ENCODE data around the gene LCE1B. TPM values are rescaled to one million over a fixed set of nuclear protein-coding genes. Genes with fewer than 3 reads are reported as not detected.

The LCE1B gene
- total and polyA plus RNA-seq, 7 experiments from 2014 or later, result not detected

DNA sequence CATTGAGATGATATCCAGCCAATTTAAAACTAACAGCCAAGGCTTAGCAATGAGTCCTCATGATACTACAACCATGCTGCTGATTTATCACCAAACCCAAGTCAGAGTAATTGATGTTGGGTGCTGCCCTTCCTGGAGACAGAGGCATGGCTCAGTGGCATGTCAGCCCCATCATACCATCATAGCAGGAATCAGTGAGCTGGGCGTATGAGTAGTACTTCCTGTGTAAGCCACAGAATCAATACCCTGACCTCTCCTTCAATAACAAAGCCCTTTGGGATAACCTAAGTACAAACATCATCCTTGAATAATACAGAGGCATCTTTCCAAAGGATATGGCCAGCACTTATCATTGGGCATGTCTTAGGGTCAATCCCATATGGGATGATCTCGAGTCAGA is 28.7 kb upstream of the LCE1B start:
- Histone ChIP-seq H3K9me3 (ENCODE audit: control insufficient read depth in 2 of 3, low read length in 3 of 3) (no peaks in the 10 kb centered on the region), H3K4me1 (ENCODE audit: control insufficient read depth in 2 of 2, insufficient read depth in 2 of 2, low read length in 2 of 2) (no peaks in the 10 kb centered on the region), H3K27ac (ENCODE audit: low read depth, low read length) (no peak overlapping the region), H3K36me3 (ENCODE audit: control insufficient read depth in 2 of 3, insufficient read depth in 3 of 3, low read length in 3 of 3) (no peaks in the 10 kb centered on the region), H3K27me3 (ENCODE audit: control insufficient read depth in 2 of 2, insufficient read depth in 2 of 2, low read length in 2 of 2) (no peaks in the 10 kb centered on the region), H3K4me3 (ENCODE audit: low read length) (no peak overlapping the region)
- DNase-seq (no peak), ATAC-seq (no peak)
- intact Hi-C loops (cut with micrococcal nuclease), result no loop called here
- Mint-ChIP-seq H3K4me1 (no peaks in the 10 kb centered on the region), H3K4me3 (no peak overlapping the region), H3K9me3 (peaks cover 0 to 3% (median 0%) of the 10 kb centered on the region in 11 donors), H3K27me3 (peaks cover 19 to 74% (median 60%) of the 10 kb centered on the region in 5 donors), H3K36me3 (no peaks in the 10 kb centered on the region), H3K27ac (no peak overlapping the region)
- CTCF ChIA-PET, result no interaction called here
- POLR2A ChIA-PET, result no interaction called here

DNA sequence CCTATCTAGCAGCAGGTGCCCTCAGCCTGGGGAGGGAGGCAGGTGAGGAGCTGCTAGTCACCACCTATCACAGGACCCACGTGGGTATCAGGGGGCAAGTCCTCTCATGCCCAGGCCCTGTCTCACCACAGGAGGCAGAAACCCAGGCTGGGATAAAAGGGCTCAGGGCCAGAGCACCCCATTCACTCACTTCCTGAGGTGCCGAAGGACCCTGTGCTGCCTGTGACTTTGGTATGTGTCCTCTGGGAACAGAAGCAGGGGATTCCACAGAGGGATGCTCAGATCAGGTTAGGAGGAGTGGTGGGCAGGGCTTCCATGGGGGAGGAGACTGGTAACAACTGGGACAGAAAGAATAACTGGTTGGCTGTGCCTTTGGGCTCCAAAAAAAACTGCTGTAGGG is 25.7 kb upstream of the LCE1B start, which contains the start of gene LCE1E:
LCE1E (plus strand) TSS at position 181 of the 400 bp plus-strand sequence. CDS start 1,043 bp downstream, outside the sequence.
- Histone ChIP-seq H3K36me3 (ENCODE audit: control insufficient read depth in 2 of 3, insufficient read depth in 3 of 3, low read length in 3 of 3) (no peaks in the 10 kb centered on the region), H3K9me3 (ENCODE audit: control insufficient read depth in 2 of 3, low read length in 3 of 3) (no peaks in the 10 kb centered on the region), H3K27ac (ENCODE audit: low read depth, low read length) (no peak within 1 kb of the TSS), H3K27me3 (ENCODE audit: control insufficient read depth in 2 of 2, insufficient read depth in 2 of 2, low read length in 2 of 2) (peaks cover 0 to 3% of the 10 kb centered on the region in 2 donors), H3K4me1 (ENCODE audit: control insufficient read depth in 2 of 2, insufficient read depth in 2 of 2, low read length in 2 of 2) (no peaks in the 10 kb centered on the region), H3K4me3 (ENCODE audit: low read length) (no peak within 1 kb of the TSS)
- Mint-ChIP-seq H3K4me3 (no peak within 1 kb of the TSS), H3K36me3 (no peaks in the 10 kb centered on the region), H3K4me1 (no peaks in the 10 kb centered on the region), H3K27ac (no peak within 1 kb of the TSS), H3K27me3 (peaks cover 13 to 77% (median 51%) of the 10 kb centered on the region in 5 donors), H3K9me3 (peaks cover 0 to 1% (median 0%) of the 10 kb centered on the region in 11 donors)
- DNase-seq (no peak), ATAC-seq (no peak)
- POLR2A ChIA-PET, result no interaction called here
- CTCF ChIA-PET, result no interaction called here
- intact Hi-C loops (cut with micrococcal nuclease), result no loop called here

DNA sequence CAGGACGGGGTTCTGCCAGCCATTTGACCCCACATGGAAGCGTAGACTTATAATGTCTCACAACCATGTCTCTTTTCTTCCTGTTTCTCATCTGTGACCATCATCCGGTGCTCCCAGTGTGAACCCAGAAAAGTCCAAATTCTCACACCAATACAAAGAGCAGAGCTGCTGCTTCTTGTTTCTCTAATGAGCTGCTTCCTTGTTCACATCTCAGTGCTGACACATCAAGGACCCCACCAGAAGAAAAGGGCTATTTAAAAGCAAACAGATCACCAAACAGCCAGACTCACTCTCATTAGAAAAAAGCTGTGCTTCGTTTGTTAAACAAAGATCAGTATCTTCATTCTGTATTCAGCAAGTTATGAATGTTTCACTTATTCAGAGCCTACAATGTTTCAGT is 16.1 kb upstream of the LCE1B start:
- Histone ChIP-seq H3K4me3 (ENCODE audit: low read length) (no peak overlapping the region), H3K9me3 (ENCODE audit: control insufficient read depth in 2 of 3, low read length in 3 of 3) (no peaks in the 10 kb centered on the region), H3K27ac (ENCODE audit: low read depth, low read length) (no peak overlapping the region), H3K27me3 (ENCODE audit: control insufficient read depth in 2 of 2, insufficient read depth in 2 of 2, low read length in 2 of 2) (no peaks in the 10 kb centered on the region), H3K4me1 (ENCODE audit: control insufficient read depth in 2 of 2, insufficient read depth in 2 of 2, low read length in 2 of 2) (no peaks in the 10 kb centered on the region), H3K36me3 (ENCODE audit: control insufficient read depth in 2 of 3, insufficient read depth in 3 of 3, low read length in 3 of 3) (no peaks in the 10 kb centered on the region)
- POLR2A ChIA-PET, result no interaction called here
- CTCF ChIA-PET, result no interaction called here
- H3K4me1 Mint-ChIP-seq, result peaks cover 0 to 1% (median 0%) of the 10 kb centered on the region in 7 donors
- no peak for DNase-seq
- H3K9me3 Mint-ChIP-seq, result no peaks in the 10 kb centered on the region
- intact Hi-C loops (cut with micrococcal nuclease), result no loop called here
- H3K4me3 Mint-ChIP-seq, result no peak overlapping the region
- no peaks in the 10 kb centered on the region for H3K36me3 Mint-ChIP-seq
- H3K27ac Mint-ChIP-seq, result no peak overlapping the region
- H3K27me3 Mint-ChIP-seq, result peaks cover 3 to 35% (median 30%) of the 10 kb centered on the region in 5 donors
- no peak for ATAC-seq

DNA sequence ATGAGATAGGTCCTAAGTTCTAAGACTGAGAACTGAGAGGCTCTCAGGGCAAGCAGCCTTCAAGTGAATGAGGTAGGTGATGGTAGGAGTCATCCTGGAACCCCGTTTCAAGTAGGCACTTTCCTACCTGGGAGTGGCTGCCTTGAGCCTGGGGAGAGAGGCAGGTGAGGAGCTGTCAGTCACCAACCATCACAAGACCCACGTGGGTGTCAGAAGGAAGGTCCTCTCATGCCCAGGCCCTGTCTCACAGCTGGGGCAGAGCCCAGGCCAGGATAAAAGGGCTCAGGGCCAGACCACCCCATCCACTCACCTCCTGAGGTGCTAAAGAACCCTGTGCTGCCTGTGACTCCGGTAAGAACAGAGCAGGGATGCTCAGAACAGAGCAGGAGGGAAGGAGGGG is 15.3 kb upstream of the LCE1B start, which contains the start of gene LCE1D:
LCE1D (plus strand) TSS at position 301 of the 400 bp plus-strand sequence. CDS start 1,074 bp downstream, outside the sequence.
- no peaks in the 10 kb centered on the region for H3K9me3 ChIP-seq (ENCODE audit: control insufficient read depth in 2 of 3, low read length in 3 of 3)
- no peaks in the 10 kb centered on the region for H3K27me3 ChIP-seq (ENCODE audit: control insufficient read depth in 2 of 2, insufficient read depth in 2 of 2, low read length in 2 of 2)
- H3K27ac ChIP-seq (ENCODE audit: low read depth, low read length), result no peak within 1 kb of the TSS
- ChIA-PET POLR2A (no interaction called here), CTCF (no interaction called here)
- DNase-seq (no peak), ATAC-seq (no peak)
- Mint-ChIP-seq H3K9me3 (no peaks in the 10 kb centered on the region), H3K36me3 (no peaks in the 10 kb centered on the region), H3K27ac (no peak within 1 kb of the TSS), H3K27me3 (peaks cover 8 to 36% (median 29%) of the 10 kb centered on the region in 5 donors), H3K4me3 (no peak within 1 kb of the TSS), H3K4me1 (peaks cover 0 to 1% (median 0%) of the 10 kb centered on the region in 7 donors)
- no peaks in the 10 kb centered on the region for H3K36me3 ChIP-seq (ENCODE audit: control insufficient read depth in 2 of 3, insufficient read depth in 3 of 3, low read length in 3 of 3)
- H3K4me3 ChIP-seq (ENCODE audit: low read length), result no peak within 1 kb of the TSS
- intact Hi-C loops (cut with micrococcal nuclease), result no loop called here
- H3K4me1 ChIP-seq (ENCODE audit: control insufficient read depth in 2 of 2, insufficient read depth in 2 of 2, low read length in 2 of 2), result no peaks in the 10 kb centered on the region

DNA sequence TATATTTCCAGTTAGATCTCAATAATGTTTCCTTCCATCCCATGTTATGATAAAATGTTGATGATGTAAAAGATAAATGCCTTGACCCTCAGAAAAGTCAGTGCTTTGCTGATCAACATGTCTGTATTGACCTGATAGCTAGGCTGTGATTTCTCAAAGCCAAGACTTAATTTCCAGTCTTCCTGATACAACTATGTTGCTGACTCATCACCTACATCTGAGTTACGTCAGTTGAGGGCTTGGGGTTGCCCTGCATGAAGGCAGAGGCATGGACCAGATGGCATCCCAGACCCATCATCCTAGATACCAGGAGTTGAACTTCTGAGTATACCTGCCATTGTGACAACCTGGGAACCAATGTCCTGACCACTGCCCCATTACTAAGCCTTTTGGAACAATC is 10.4 kb upstream of the LCE1B start:
- POLR2A ChIA-PET, result no interaction called here
- Mint-ChIP-seq H3K27me3 (peaks cover 12 to 60% (median 40%) of the 10 kb centered on the region in 5 donors), H3K27ac (no peak overlapping the region), H3K9me3 (no peaks in the 10 kb centered on the region), H3K4me3 (no peak overlapping the region), H3K4me1 (no peaks in the 10 kb centered on the region), H3K36me3 (no peaks in the 10 kb centered on the region)
- ATAC-seq (no peak), DNase-seq (no peak)
- intact Hi-C loops (cut with micrococcal nuclease), result no loop called here
- Histone ChIP-seq H3K27ac (ENCODE audit: low read depth, low read length) (no peak overlapping the region), H3K4me3 (ENCODE audit: low read length) (no peak overlapping the region), H3K36me3 (ENCODE audit: control insufficient read depth in 2 of 3, insufficient read depth in 3 of 3, low read length in 3 of 3) (no peaks in the 10 kb centered on the region), H3K4me1 (ENCODE audit: control insufficient read depth in 2 of 2, insufficient read depth in 2 of 2, low read length in 2 of 2) (no peaks in the 10 kb centered on the region), H3K9me3 (ENCODE audit: control insufficient read depth in 2 of 3, low read length in 3 of 3) (no peaks in the 10 kb centered on the region), H3K27me3 (ENCODE audit: control insufficient read depth in 2 of 2, insufficient read depth in 2 of 2, low read length in 2 of 2) (no peaks in the 10 kb centered on the region)
- CTCF ChIA-PET, result no interaction called here

DNA sequence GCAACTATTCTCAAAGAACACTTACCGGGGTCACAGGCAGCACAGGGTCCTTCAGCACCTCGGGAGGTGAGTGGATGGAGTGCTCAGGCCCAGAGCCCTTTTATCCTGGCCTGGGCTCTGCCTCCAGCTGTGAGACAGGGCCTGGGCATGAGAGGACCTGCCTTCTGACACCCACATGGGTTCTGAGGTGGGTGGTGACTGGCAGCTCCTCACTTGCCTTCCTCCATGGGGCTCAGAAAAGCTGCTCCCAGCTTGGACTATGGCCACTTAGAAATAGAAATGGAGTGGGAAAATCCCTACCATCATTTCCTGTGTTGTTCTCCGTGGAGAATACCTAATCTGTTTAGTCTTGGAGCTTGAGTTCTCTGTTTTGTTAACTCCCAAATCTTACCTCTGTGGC is 5.2 kb upstream of the LCE1B start, which contains the start of gene LCE1C:
LCE1C (minus strand) TSS at position 76 of the 400 bp plus-strand sequence. CDS start 1,173 bp downstream, outside the sequence.
- no peak within 1 kb of the TSS for H3K4me3 Mint-ChIP-seq
- intact Hi-C loops (cut with micrococcal nuclease), result no loop called here
- DNase-seq (no peak), ATAC-seq (no peak)
- Histone ChIP-seq H3K27me3 (ENCODE audit: control insufficient read depth in 2 of 2, insufficient read depth in 2 of 2, low read length in 2 of 2) (no peaks in the 10 kb centered on the region), H3K4me3 (ENCODE audit: low read length) (no peak within 1 kb of the TSS), H3K36me3 (ENCODE audit: control insufficient read depth in 2 of 3, insufficient read depth in 3 of 3, low read length in 3 of 3) (no peaks in the 10 kb centered on the region), H3K9me3 (ENCODE audit: control insufficient read depth in 2 of 3, low read length in 3 of 3) (no peaks in the 10 kb centered on the region), H3K4me1 (ENCODE audit: control insufficient read depth in 2 of 2, insufficient read depth in 2 of 2, low read length in 2 of 2) (no peaks in the 10 kb centered on the region), H3K27ac (ENCODE audit: low read depth, low read length) (no peak within 1 kb of the TSS)
- CTCF ChIA-PET, result no interaction called here
- peaks cover 6 to 31% (median 24%) of the 10 kb centered on the region in 5 donors for H3K27me3 Mint-ChIP-seq
- no peak within 1 kb of the TSS for H3K27ac Mint-ChIP-seq
- no peaks in the 10 kb centered on the region for H3K4me1 Mint-ChIP-seq
- POLR2A ChIA-PET, result no interaction called here
- no peaks in the 10 kb centered on the region for H3K36me3 Mint-ChIP-seq
- peaks cover 0 to 5% (median 0%) of the 10 kb centered on the region in 11 donors for H3K9me3 Mint-ChIP-seq

DNA sequence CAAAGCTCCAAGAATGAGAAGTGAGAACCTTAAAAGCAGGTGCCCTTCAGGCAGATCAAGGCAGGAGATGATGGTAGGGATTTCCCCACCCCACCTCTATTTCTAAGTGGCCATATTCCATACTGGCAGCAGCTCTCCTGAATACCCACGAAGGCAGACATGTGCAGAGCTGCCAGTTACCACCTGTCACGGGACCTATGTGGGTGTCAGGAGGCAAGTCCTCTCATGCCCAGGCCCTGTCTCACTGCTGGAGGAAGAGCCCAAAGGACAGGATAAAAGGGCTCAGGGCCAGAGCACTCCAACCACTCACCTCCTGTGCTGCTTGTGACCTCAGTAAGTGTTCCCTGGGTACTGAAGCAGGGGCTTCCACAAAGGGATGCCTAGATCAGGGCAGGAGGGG is 721 bp upstream of the LCE1B start:
- Histone ChIP-seq H3K9me3 (ENCODE audit: control insufficient read depth in 2 of 3, low read length in 3 of 3) (no peaks in the 10 kb centered on the region), H3K36me3 (ENCODE audit: control insufficient read depth in 2 of 3, insufficient read depth in 3 of 3, low read length in 3 of 3) (no peaks in the 10 kb centered on the region), H3K27me3 (ENCODE audit: control insufficient read depth in 2 of 2, insufficient read depth in 2 of 2, low read length in 2 of 2) (no peaks in the 10 kb centered on the region), H3K27ac (ENCODE audit: low read depth, low read length) (no peak overlapping the region), H3K4me1 (ENCODE audit: control insufficient read depth in 2 of 2, insufficient read depth in 2 of 2, low read length in 2 of 2) (no peaks in the 10 kb centered on the region), H3K4me3 (ENCODE audit: low read length) (no peak overlapping the region)
- DNase-seq (no peak), ATAC-seq (no peak)
- Mint-ChIP-seq H3K4me1 (no peaks in the 10 kb centered on the region), H3K9me3 (peaks cover 0 to 5% (median 0%) of the 10 kb centered on the region in 11 donors), H3K27ac (no peak overlapping the region), H3K27me3 (peaks cover 2 to 23% (median 12%) of the 10 kb centered on the region in 5 donors), H3K4me3 (no peak overlapping the region), H3K36me3 (no peaks in the 10 kb centered on the region)
- POLR2A ChIA-PET, result no interaction called here
- intact Hi-C loops (cut with micrococcal nuclease), result no loop called here
- CTCF ChIA-PET, result no interaction called here

All from naive thymus-derived CD4-positive, alpha-beta T cell (primary cell).